ENCODE data around the gene SRBD1. TPM values are rescaled to one million over a fixed set of nuclear protein-coding genes. Genes with fewer than 3 reads are reported as not detected.

The SRBD1 gene
- total and polyA plus RNA-seq, 8 donors, result 4.4 to 45.7 (median 25.5) TPM

DNA sequence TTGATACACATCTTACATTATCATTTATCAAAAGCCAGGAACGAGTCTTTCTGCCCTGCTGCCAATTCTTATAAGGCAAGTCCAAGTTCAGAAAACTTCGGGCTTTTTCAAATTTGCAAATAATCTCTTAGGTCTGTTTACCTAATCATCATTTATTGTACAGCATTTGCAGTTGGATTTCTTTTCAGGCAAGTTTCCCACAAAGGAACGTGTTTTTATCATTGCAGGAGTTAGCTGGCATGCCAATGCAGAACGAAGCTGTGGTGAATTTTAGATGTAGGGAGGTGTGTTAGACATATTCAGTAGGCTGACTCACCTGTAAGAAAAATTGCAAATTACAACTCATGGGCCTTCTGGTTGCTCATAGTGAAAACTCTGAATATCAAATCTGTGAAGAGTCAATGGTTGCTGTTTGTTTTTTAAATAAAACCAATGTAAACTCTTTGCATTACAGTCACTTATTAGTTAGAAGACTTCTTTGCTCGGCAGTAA, 209.6 kb downstream of the SRBD1 start:
- H3K27me3 ChIP-seq, result no peaks in the 10 kb centered on the region
- H3K4me1 ChIP-seq, result no peaks in the 10 kb centered on the region
- no peak for TF ChIP-seq EP300 (IDR thresholded peaks at IDR 0.05)
- TF ChIP-seq, protein P1, sequence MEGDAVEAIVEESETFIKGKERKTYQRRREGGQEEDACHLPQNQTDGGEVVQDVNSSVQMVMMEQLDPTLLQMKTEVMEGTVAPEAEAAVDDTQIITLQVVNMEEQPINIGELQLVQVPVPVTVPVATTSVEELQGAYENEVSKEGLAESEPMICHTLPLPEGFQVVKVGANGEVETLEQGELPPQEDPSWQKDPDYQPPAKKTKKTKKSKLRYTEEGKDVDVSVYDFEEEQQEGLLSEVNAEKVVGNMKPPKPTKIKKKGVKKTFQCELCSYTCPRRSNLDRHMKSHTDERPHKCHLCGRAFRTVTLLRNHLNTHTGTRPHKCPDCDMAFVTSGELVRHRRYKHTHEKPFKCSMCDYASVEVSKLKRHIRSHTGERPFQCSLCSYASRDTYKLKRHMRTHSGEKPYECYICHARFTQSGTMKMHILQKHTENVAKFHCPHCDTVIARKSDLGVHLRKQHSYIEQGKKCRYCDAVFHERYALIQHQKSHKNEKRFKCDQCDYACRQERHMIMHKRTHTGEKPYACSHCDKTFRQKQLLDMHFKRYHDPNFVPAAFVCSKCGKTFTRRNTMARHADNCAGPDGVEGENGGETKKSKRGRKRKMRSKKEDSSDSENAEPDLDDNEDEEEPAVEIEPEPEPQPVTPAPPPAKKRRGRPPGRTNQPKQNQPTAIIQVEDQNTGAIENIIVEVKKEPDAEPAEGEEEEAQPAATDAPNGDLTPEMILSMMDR (IDR thresholded peaks at IDR 0.05), result no peak
- TF ChIP-seq POLR2AphosphoS5 (IDR thresholded peaks at IDR 0.05), result no peak
- TF ChIP-seq POLR2A (IDR thresholded peaks at IDR 0.05), result no peak
- 50 to 75% (median 56%) methylated on average over 5 of the region's 5 CpGs for WGBS, 5 donors
- intact Hi-C loops (cut with DNase I; ENCODE audit: low total_unique reads), result no loop called here
- no peaks in the 10 kb centered on the region for H3K9me3 ChIP-seq
- no peak overlapping the region for H3K4me3 ChIP-seq
- DNase-seq, result no peak
- no peak overlapping the region for H3K27ac ChIP-seq
- H3K36me3 ChIP-seq, result peaks cover 0 to 10% (median 0%) of the 10 kb centered on the region in 4 donors

DNA sequence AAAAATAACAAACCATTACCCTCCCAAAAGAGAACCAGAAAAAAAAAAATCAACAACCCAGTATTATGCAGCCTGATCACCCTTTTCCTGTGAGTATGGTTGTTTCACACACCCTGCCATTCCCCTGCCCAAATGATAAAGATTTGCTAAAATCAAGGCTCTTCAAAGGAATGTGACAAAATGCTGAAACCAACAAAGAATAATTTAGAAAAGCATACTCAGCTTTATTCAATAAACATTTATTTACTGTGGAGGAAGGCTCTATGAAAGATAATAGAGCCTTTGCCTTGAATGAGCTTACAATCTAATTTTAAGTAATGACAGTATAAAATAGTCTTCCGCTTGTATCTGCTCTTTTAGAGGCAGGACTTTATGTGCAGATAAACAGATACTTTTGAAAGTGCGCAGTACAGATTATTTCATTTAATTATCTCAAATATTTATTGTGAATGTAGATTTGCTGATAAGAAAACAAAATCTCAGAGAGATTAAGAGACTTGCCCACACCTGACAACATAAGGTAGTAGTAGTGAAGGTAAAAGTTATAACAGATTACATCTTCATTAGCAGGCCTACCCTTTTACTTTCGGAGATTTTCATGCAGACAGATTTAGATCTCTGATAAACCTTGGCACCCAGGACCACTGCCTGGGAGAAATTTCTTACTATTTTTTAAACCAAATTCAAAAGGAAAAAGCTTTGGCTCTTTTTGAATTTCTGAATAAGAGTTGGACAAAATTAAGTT, 211.9 kb downstream of the SRBD1 start:
- WGBS, 5 donors, result 85 to 93% (median 90%) methylated on average over 3 of the region's 3 CpGs
- no peaks in the 10 kb centered on the region for H3K9me3 ChIP-seq
- H3K4me3 ChIP-seq, result no peak overlapping the region
- no peak overlapping the region for H3K27ac ChIP-seq
- H3K36me3 ChIP-seq, result peaks cover 0 to 10% (median 0%) of the 10 kb centered on the region in 4 donors
- H3K4me1 ChIP-seq, result no peaks in the 10 kb centered on the region
- intact Hi-C loops (cut with DNase I; ENCODE audit: low total_unique reads), result no loop called here
- TF ChIP-seq EP300 (IDR thresholded peaks at IDR 0.05) (no peak), POLR2A (IDR thresholded peaks at IDR 0.05) (no peak), POLR2AphosphoS5 (IDR thresholded peaks at IDR 0.05) (no peak)
- TF ChIP-seq, protein P1 (IDR thresholded peaks at IDR 0.05), result no peak
- H3K27me3 ChIP-seq, result no peaks in the 10 kb centered on the region
- no peak for DNase-seq

DNA sequence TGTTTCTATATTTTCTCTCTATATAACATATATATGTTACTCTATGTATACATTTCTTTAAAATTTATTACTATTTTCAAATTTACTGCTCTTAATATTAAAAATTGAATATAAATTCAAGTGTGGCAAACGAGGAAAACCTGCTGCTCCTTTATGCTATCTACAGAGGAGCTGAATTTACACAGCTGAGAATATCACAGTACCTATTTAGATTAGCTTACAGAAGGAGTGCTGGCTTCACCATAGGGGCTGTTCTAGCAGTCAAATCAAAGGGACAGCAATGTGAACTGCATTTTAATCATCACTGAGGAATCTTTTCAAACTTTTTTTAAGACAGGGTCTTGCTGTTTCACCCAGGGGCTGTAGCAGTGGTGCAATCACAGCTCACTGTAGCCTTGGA, 213.8 kb downstream of the SRBD1 start:
- intact Hi-C loops (cut with DNase I; ENCODE audit: low total_unique reads), result no loop called here
- TF ChIP-seq POLR2AphosphoS5 (IDR thresholded peaks at IDR 0.05) (no peak), POLR2A (IDR thresholded peaks at IDR 0.05) (no peak), EP300 (IDR thresholded peaks at IDR 0.05) (no peak)
- TF ChIP-seq, protein P1 (IDR thresholded peaks at IDR 0.05), result no peak
- 33 to 84% (median 50%) methylated on average over 1 of the region's 1 CpG for WGBS, 5 donors
- no peak for DNase-seq
- no peaks in the 10 kb centered on the region for H3K27me3 ChIP-seq
- H3K4me1 ChIP-seq, result no peaks in the 10 kb centered on the region
- no peaks in the 10 kb centered on the region for H3K9me3 ChIP-seq
- H3K27ac ChIP-seq, result no peak overlapping the region
- H3K4me3 ChIP-seq, result no peak overlapping the region
- peaks cover 4 to 17% (median 7%) of the 10 kb centered on the region in 4 donors for H3K36me3 ChIP-seq

DNA sequence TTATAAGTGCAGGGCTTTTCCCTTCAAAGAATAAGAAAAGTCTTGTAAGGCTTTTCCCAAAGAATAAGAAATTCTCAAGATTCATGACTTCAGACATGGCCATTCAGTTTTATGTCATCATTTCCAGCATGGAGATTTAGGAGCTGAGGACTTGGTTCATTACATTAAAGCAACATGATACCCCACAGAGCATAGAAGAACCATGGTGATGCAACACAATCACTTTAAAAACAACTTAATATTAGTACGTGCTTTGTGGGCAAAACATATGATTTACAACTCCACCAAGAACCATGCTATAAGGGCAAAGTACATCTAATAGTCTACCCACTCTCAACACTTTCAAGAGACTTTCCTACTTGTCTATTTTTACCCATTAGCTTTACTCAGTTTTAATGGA, 214.4 kb downstream of the SRBD1 start:
- H3K4me1 ChIP-seq, result no peaks in the 10 kb centered on the region
- no peak overlapping the region for H3K4me3 ChIP-seq
- H3K27me3 ChIP-seq, result no peaks in the 10 kb centered on the region
- H3K36me3 ChIP-seq, result peaks cover 4 to 22% (median 10%) of the 10 kb centered on the region in 4 donors
- intact Hi-C loops (cut with DNase I; ENCODE audit: low total_unique reads), result no loop called here
- 89 to 100% (median 96%) methylated on average over 1 of the region's 1 CpG for WGBS, 5 donors
- no peaks in the 10 kb centered on the region for H3K9me3 ChIP-seq
- DNase-seq, result no peak
- TF ChIP-seq, protein P1 (IDR thresholded peaks at IDR 0.05), result no peak
- TF ChIP-seq POLR2A (IDR thresholded peaks at IDR 0.05) (no peak), EP300 (IDR thresholded peaks at IDR 0.05) (no peak), POLR2AphosphoS5 (IDR thresholded peaks at IDR 0.05) (no peak)
- H3K27ac ChIP-seq, result no peak overlapping the region

Measured in stomach (tissue), 9 donors.